ENCODE results near the gene LSM4. TPM values are rescaled to one million over a fixed set of nuclear protein-coding genes. Genes with fewer than 3 reads are reported as not detected.
A peak's percentile ranks its signal among the peaks of the same experiment; 100 is the strongest.

The LSM4 gene
- total RNA-seq, 1 experiment from 2014 or later, result 385 TPM

GRCh38 chr19:18311502-18312091 is 11.3 kb downstream of the LSM4 start:
- DNase-seq (ENCODE audit: low read depth), result no peak

GRCh38 chr19:18310966-18311365 is 11.9 kb downstream of the LSM4 start:
- no peak for DNase-seq (ENCODE audit: low read depth)

GRCh38 chr19:18310118-18310909 is 12.6 kb downstream of the LSM4 start:
- no peak for DNase-seq (ENCODE audit: low read depth)

GRCh38 chr19:18309525-18310064 is 13.3 kb downstream of the LSM4 start:
- no peak for DNase-seq (ENCODE audit: low read depth)

GRCh38 chr19:18308948-18309325 is 13.9 kb downstream of the LSM4 start:
- no peak for DNase-seq (ENCODE audit: low read depth)

- DNase-seq (ENCODE audit: low read depth), result no peak
Observed at GRCh38 chr19:18308051-18308947, 14.6 kb downstream of the LSM4 start.

- no peak for DNase-seq (ENCODE audit: low read depth)
Observed at GRCh38 chr19:18307271-18307681, 15.6 kb downstream of the LSM4 start.

GRCh38 chr19:18306888-18307260 is 16.0 kb downstream of the LSM4 start:
- DNase-seq (ENCODE audit: low read depth), result no peak

- no peak for DNase-seq (ENCODE audit: low read depth)
Observed at GRCh38 chr19:18306209-18306887, 16.5 kb downstream of the LSM4 start.

GRCh38 chr19:18304458-18305310 is 18.2 kb downstream of the LSM4 start:
- DNase-seq (ENCODE audit: low read depth), result peak; percentile 89

- DNase-seq (ENCODE audit: low read depth), result no peak
Observed at GRCh38 chr19:18304208-18304457, 18.7 kb downstream of the LSM4 start.

GRCh38 chr19:18301718-18302111 is 21.2 kb downstream of the LSM4 start:
- DNase-seq (ENCODE audit: low read depth), result no peak

- DNase-seq (ENCODE audit: low read depth), result peak; percentile 87
Observed at GRCh38 chr19:18300930-18301717, 21.8 kb downstream of the LSM4 start.

- DNase-seq (ENCODE audit: low read depth), result no peak
Observed at GRCh38 chr19:18299654-18300053, 23.2 kb downstream of the LSM4 start.

GRCh38 chr19:18298601-18299000 is 24.3 kb downstream of the LSM4 start:
- DNase-seq (ENCODE audit: low read depth), result peak; percentile 15

GRCh38 chr19:18297308-18297707 is 25.6 kb downstream of the LSM4 start:
- DNase-seq (ENCODE audit: low read depth), result peak; percentile 16

- DNase-seq (ENCODE audit: low read depth), result no peak
Observed at GRCh38 chr19:18295034-18295451, 27.8 kb downstream of the LSM4 start.

GRCh38 chr19:18294467-18294864 is 28.4 kb downstream of the LSM4 start:
- no peak for DNase-seq (ENCODE audit: low read depth)

GRCh38 chr19:18293642-18294466 is 29.0 kb downstream of the LSM4 start:
- no peak for DNase-seq (ENCODE audit: low read depth)
